MCF 10A (cell line): ENCODE results near the gene SELPLG. TPM values are rescaled to one million over a fixed set of nuclear protein-coding genes. Genes with fewer than 3 reads are reported as not detected.

Source experiments
- BruUV-seq: library from RNA; stranded (reverse); fragments of 400-500 nt; replicated peaks from 2 replicates; lab custom pipeline; 2021; lab: Mats Ljungman, UMichigan
- CTCF ChIA-PET: fragments of 300-600 bp; sonication (Branson Sonifier 250); formaldehyde crosslinking; extraction: SDS; loops from one replicate; lab custom pipeline; 2021; ENCODE audit warnings: antibody characterized with exemption, inconsistent platforms; lab: Yijun Ruan, JAX
- POLR2A ChIA-PET: fragments of 300-600, 350-650 bp; sonication (Branson Sonifier 250); formaldehyde crosslinking; extraction: SDS; loops from one replicate; lab custom pipeline; 2020; ENCODE audit warnings: antibody characterized with exemption, inconsistent platforms; lab: Yijun Ruan, JAX
- DNase-seq: peaks from one replicate; pipeline ENCODE4 v3.0.0-alpha.2; 2018; ENCODE audit not compliant: unreplicated experiment
- H3K27ac Mint-ChIP-seq: one replicate; pipeline ENCODE4 v1.8.0; 2022; ENCODE audit warnings: mild to moderate bottlenecking, low read depth, mixed read lengths; ENCODE audit not compliant: unreplicated experiment
- H3K27me3 Mint-ChIP-seq: one replicate; pipeline ENCODE4 v1.8.0; 2022; ENCODE audit warnings: mixed read lengths; ENCODE audit not compliant: insufficient read depth, unreplicated experiment
- H3K36me3 Mint-ChIP-seq: one replicate; pipeline ENCODE4 v1.8.0; 2022; ENCODE audit warnings: mild to moderate bottlenecking, moderate library complexity, mixed read lengths; ENCODE audit not compliant: insufficient read depth, unreplicated experiment
- H3K4me1 Mint-ChIP-seq: one replicate; pipeline ENCODE4 v1.8.0; 2022; ENCODE audit warnings: mixed read lengths; ENCODE audit not compliant: insufficient read depth, unreplicated experiment
- H3K4me3 Mint-ChIP-seq: one replicate; pipeline ENCODE4 v1.8.0; 2022; ENCODE audit warnings: mild to moderate bottlenecking, moderate library complexity, mixed read lengths; ENCODE audit not compliant: unreplicated experiment
- H3K9me3 Mint-ChIP-seq: one replicate; pipeline ENCODE4 v1.8.0; 2022; ENCODE audit warnings: mixed read lengths; ENCODE audit not compliant: unreplicated experiment
- intact Hi-C: fragments of 100-400 bp; cut with micrococcal nuclease; formaldehyde crosslinking; loops from 2 replicates; pipeline ENCODE4 v1.14.1; 2022
- total RNA-seq: library from RNA; stranded (reverse); gene quantifications from 2 replicates; pipeline ENCODE4 v1.2.3, GENCODE V29; 2022
- TF ChIP-seq, protein P1 (sequence below): fragments of 200-600 bp; IDR thresholded peaks from one replicate; pipeline ENCODE4 v1.8.0; 2022; ENCODE audit warnings: antibody characterized with exemption, mild to moderate bottlenecking; ENCODE audit not compliant: unreplicated experiment

SELPLG gene
- total RNA-seq, 1 experiment from 2014 or later, result 0.86 TPM

DNA sequence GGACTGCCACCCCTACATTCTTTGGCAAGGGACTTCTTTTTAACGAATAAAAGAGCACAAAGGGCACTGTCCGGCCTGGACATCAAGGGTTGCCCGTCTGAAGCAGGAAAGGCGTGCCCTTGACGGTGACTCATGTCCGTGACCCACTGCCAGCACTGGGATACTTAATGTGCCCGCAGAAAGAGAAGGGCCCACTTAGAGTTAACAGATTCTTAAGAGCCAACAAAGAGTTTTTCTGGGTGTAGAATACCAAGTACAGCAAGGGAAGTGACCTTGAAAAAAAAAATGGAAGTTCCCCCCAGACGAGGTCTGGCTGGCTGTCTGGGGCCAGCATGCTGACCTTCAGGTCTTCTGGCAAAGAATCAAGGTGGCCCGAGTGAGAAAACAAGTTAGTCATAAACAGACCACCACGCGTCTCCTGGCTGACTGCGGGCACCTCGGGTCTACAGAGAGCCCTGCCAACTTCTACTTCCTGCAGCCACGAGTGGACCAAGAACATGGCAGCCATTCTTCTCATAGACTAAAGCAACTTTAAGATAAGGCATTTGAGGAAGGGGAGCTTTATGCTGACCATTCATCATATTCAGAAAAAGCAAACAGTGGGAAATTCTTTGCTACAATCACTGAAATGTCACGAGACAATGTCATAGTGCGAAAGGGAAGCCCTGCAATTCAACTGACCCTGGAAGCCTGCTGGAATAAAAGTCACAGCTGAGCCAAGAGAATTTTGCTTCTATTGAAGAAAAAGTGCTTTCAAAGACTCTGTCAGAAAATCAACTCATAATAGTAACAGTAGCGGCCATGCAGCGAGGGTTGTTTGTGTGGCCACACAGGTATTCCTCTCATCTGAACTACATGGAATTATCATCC lies 10.5 kb upstream of the SELPLG start:
- H3K4me3 Mint-ChIP-seq, result no peak overlapping the region
- peaks cover 56% of the 10 kb centered on the region for H3K36me3 Mint-ChIP-seq
- ChIA-PET POLR2A (interaction anchor here (1.3 kb wide), 1 partner anchor 13 kb away, joined by 4 read pairs; no protein-coding TSS in a partner anchor), CTCF (interaction anchor here (0.6 kb wide), 2 partner anchors 21 to 898 kb away, joined by 3 read pairs; no protein-coding TSS in a partner anchor)
- H3K4me1 Mint-ChIP-seq, result peaks cover 23% of the 10 kb centered on the region
- intact Hi-C loops, result no loop called here
- DNase-seq, result peak; percentile 80
- BruUV-seq, result no TSS peak
- peak overlapping the region; percentile 55 for H3K27ac Mint-ChIP-seq
- no peaks in the 10 kb centered on the region for H3K9me3 Mint-ChIP-seq
- H3K27me3 Mint-ChIP-seq, result no peaks in the 10 kb centered on the region
- TF ChIP-seq, protein P1, sequence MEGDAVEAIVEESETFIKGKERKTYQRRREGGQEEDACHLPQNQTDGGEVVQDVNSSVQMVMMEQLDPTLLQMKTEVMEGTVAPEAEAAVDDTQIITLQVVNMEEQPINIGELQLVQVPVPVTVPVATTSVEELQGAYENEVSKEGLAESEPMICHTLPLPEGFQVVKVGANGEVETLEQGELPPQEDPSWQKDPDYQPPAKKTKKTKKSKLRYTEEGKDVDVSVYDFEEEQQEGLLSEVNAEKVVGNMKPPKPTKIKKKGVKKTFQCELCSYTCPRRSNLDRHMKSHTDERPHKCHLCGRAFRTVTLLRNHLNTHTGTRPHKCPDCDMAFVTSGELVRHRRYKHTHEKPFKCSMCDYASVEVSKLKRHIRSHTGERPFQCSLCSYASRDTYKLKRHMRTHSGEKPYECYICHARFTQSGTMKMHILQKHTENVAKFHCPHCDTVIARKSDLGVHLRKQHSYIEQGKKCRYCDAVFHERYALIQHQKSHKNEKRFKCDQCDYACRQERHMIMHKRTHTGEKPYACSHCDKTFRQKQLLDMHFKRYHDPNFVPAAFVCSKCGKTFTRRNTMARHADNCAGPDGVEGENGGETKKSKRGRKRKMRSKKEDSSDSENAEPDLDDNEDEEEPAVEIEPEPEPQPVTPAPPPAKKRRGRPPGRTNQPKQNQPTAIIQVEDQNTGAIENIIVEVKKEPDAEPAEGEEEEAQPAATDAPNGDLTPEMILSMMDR, result no peak

DNA sequence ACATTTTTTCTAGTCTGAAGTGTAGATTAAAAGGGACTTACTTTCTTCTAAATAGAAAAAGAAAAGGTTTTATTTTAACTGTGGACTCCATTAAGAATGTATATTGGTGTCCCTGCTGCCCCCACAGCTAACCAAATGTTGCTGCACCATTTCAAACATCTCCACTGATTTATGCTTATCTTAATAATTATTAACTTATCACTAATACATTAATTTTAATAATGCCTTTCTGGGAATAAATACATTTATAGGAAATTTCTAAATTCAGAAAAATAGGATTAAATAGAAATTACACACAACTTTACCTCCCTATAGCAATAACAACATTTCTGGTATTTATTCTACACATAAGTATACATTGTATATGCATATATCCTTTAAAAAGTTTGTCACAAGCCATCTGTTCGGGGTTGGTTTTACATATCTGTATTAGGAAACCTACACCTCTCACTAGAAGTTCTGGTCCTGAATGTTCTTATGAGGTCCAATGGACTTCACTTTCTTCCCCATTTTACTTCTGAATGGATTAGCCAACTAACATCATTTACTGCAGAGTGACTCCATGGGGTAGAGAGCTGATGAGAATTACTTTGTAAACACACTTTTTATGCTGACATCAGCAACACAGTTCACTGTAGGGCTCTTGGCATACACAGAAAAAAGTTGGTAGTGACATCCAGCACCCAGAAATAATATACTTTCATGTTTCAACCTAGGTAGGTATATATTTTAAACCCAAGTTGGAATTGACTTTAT lies 9.4 kb upstream of the SELPLG start:
- ChIA-PET CTCF (no interaction called here), POLR2A (interaction anchor here (1.3 kb wide), 1 partner anchor 12 kb away, joined by 4 read pairs; no protein-coding TSS in a partner anchor)
- no peaks in the 10 kb centered on the region for H3K27me3 Mint-ChIP-seq
- TF ChIP-seq, protein P1, result no peak
- DNase-seq, result no peak
- intact Hi-C loops, result no loop called here
- H3K36me3 Mint-ChIP-seq, result peaks cover 45% of the 10 kb centered on the region
- peaks cover 23% of the 10 kb centered on the region for H3K4me1 Mint-ChIP-seq
- H3K9me3 Mint-ChIP-seq, result no peaks in the 10 kb centered on the region
- H3K4me3 Mint-ChIP-seq, result no peak overlapping the region
- no peak overlapping the region for H3K27ac Mint-ChIP-seq
- BruUV-seq, result no TSS peak

- no peak for DNase-seq
- BruUV-seq, result no TSS peak
- POLR2A ChIA-PET, result interaction anchor here (1.0 to 1.5 kb wide), 3 partner anchors 11 to 22 kb away, joined by 3 to 4 read pairs (median 4); no protein-coding TSS in a partner anchor
- no peaks in the 10 kb centered on the region for H3K27me3 Mint-ChIP-seq
- intact Hi-C loops, result no loop called here
- H3K27ac Mint-ChIP-seq, result no peak overlapping the region
- no peaks in the 10 kb centered on the region for H3K9me3 Mint-ChIP-seq
- H3K4me3 Mint-ChIP-seq, result no peak overlapping the region
- H3K36me3 Mint-ChIP-seq, result peaks cover 38% of the 10 kb centered on the region
- TF ChIP-seq, protein P1, result no peak
- peaks cover 23% of the 10 kb centered on the region for H3K4me1 Mint-ChIP-seq
- CTCF ChIA-PET, result no interaction called here
Measured at GRCh38 chr12:108642269-108642870, 8.7 kb upstream of the SELPLG start.
